GM12878 (cell line): ENCODE results near the gene UBP1.

Source experiments
- E2F4 ChIP-seq: IDR thresholded peaks from 2 replicates; pipeline ENCODE4 v1.6.1; 2012; ENCODE audit warnings: low read depth, low read length, improper control_type of control experiment
- EZH2 ChIP-seq: IDR thresholded peaks from 2 replicates; pipeline ENCODE4 v1.6.1; 2012; ENCODE audit warnings: low read depth, mild to moderate bottlenecking, control low read depth, inconsistent platforms, low read length, borderline replicate concordance; ENCODE audit not compliant: control insufficient read depth
- FOS ChIP-seq: IDR thresholded peaks from 3 replicates; pipeline ENCODE4 v1.6.1; 2011; ENCODE audit warnings: borderline replicate concordance; ENCODE audit not compliant: insufficient read length; ENCODE audit errors: extremely low read depth
- FOXM1 ChIP-seq: IDR thresholded peaks from 2 replicates; pipeline ENCODE4 v1.6.1; 2012; ENCODE audit warnings: low read depth, mild to moderate bottlenecking, inconsistent platforms, low read length, moderate library complexity
- MAX ChIP-seq: IDR thresholded peaks from 2 replicates; pipeline ENCODE4 v1.6.1; 2012; ENCODE audit warnings: low read depth, low read length, improper control_type of control experiment
- NR2C2 ChIP-seq: IDR thresholded peaks from 2 replicates; pipeline ENCODE4 v1.6.1; 2011; ENCODE audit warnings: borderline replicate concordance, low read depth; ENCODE audit not compliant: control insufficient read depth, insufficient read length
- PBX3 ChIP-seq: IDR thresholded peaks from 2 replicates; pipeline ENCODE4 v1.6.1; 2011; ENCODE audit warnings: mild to moderate bottlenecking, low read depth, low read length, moderate library complexity; ENCODE audit not compliant: insufficient replicate concordance
- RAD51 ChIP-seq: fragments of 450-650 bp; IDR thresholded peaks from 2 replicates; pipeline ENCODE4 v1.6.1; 2016; ENCODE audit warnings: moderate library complexity, mild to moderate bottlenecking, inconsistent platforms
- SMC3 ChIP-seq: IDR thresholded peaks from 2 replicates; pipeline ENCODE4 v1.6.1; 2011; ENCODE audit warnings: low read length, improper control_type of control experiment, borderline replicate concordance
- ZSCAN29 ChIP-seq: fragments of 450-650 bp; IDR thresholded peaks from 2 replicates; pipeline ENCODE4 v1.6.1; 2017; ENCODE audit warnings: mild to moderate bottlenecking, moderate library complexity
- TF ChIP-seq, protein P1 (sequence below), 3 experiments: IDR thresholded peaks in 2 of 3; conservative IDR thresholded peaks in 1 of 3; 2 replicates each; pipeline ENCODE4 v1.5.1; 2011; ENCODE audit warnings: low read depth in 3 of 3, low read length in 3 of 3, mild to moderate bottlenecking in 3 of 3, control low read depth in 2 of 3, moderate library complexity in 2 of 3, inconsistent platforms in 1 of 3, mixed read lengths in 1 of 3; ENCODE audit not compliant: control insufficient read depth in 2 of 3, insufficient read depth in 1 of 3; ENCODE audit errors: extremely low read depth in 1 of 3
- TF ChIP-seq, protein P2 (sequence below): IDR thresholded peaks from 2 replicates; pipeline ENCODE4 v1.6.1; 2011; ENCODE audit warnings: low read depth, mild to moderate bottlenecking, low read length, moderate library complexity, borderline replicate concordance; ENCODE audit errors: extremely low read depth

GRCh38 chr3:33453331-33453761, 13.1 kb upstream of the UBP1 start:
- TF ChIP-seq, protein P1, sequence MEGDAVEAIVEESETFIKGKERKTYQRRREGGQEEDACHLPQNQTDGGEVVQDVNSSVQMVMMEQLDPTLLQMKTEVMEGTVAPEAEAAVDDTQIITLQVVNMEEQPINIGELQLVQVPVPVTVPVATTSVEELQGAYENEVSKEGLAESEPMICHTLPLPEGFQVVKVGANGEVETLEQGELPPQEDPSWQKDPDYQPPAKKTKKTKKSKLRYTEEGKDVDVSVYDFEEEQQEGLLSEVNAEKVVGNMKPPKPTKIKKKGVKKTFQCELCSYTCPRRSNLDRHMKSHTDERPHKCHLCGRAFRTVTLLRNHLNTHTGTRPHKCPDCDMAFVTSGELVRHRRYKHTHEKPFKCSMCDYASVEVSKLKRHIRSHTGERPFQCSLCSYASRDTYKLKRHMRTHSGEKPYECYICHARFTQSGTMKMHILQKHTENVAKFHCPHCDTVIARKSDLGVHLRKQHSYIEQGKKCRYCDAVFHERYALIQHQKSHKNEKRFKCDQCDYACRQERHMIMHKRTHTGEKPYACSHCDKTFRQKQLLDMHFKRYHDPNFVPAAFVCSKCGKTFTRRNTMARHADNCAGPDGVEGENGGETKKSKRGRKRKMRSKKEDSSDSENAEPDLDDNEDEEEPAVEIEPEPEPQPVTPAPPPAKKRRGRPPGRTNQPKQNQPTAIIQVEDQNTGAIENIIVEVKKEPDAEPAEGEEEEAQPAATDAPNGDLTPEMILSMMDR (IDR thresholded peaks at IDR 0.05 in 2 of 3, conservative IDR thresholded peaks at IDR 0.05 in 1 of 3; ENCODE audit: control insufficient read depth in 2 of 3, extremely low read depth in 1 of 3, insufficient read depth in 1 of 3, low read depth in 3 of 3, low read length in 3 of 3), result no peak
- TF ChIP-seq EZH2 (no peak), FOXM1 (no peak), SMC3 (no peak), RAD51 (no peak), PBX3 (no peak), FOS (no peak), MAX (no peak), NR2C2 (no peak), ZSCAN29 (no peak), E2F4 (no peak)
- TF ChIP-seq, protein P2, sequence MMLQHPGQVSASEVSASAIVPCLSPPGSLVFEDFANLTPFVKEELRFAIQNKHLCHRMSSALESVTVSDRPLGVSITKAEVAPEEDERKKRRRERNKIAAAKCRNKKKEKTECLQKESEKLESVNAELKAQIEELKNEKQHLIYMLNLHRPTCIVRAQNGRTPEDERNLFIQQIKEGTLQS, result no peak
